OCI-LY3 (cell line): ENCODE results near the gene TMEM108.

Experiments
- H2AFZ ChIP-seq: fragments of 200-600, 300-600 bp; shearing (Covaris generic); 2 replicates; pipeline ENCODE4 v1.6.0; 2014; ENCODE audit warnings: antibody characterized with exemption, low read depth, low read length
- H3K27ac ChIP-seq: fragments of 200-600, 300-600 bp; sonication (generic); 2 replicates; pipeline ENCODE4 v1.5.1; 2014; ENCODE audit warnings: mild to moderate bottlenecking, low read length, moderate library complexity, mixed read lengths
- H3K27me3 ChIP-seq: fragments of 200-600, 300-600 bp; sonication (generic); 2 replicates; pipeline ENCODE4 v1.6.1; 2014; ENCODE audit warnings: low read depth, low read length, mixed read lengths
- H3K36me3 ChIP-seq: fragments of 200-600, 300-600 bp; sonication (generic); replicated peaks from 2 replicates; pipeline ENCODE3; 2014; ENCODE audit warnings: low read depth, low read length, mixed read lengths
- H3K4me1 ChIP-seq: fragments of 300-600, 200-600 bp; sonication (generic); 2 replicates; pipeline ENCODE4 v1.6.1; 2014; ENCODE audit warnings: low read length, mixed read lengths
- H3K4me2 ChIP-seq: fragments of 200-600, 300-600 bp; sonication (generic); 2 replicates; pipeline ENCODE4 v1.6.1; 2014; ENCODE audit warnings: low read length, mixed read lengths
- H3K4me3 ChIP-seq: fragments of 300-600, 200-600 bp; sonication (generic); 2 replicates; pipeline ENCODE4 v1.5.1; 2014; ENCODE audit warnings: antibody characterized with exemption, mild to moderate bottlenecking, low read length, moderate library complexity
- H3K79me2 ChIP-seq: fragments of 300-600, 200-600 bp; shearing (Covaris generic); 2 replicates; pipeline ENCODE4 v1.6.1; 2014; ENCODE audit warnings: mild to moderate bottlenecking, low read length, mixed read lengths
- H3K9ac ChIP-seq: fragments of 300-600, 200-600 bp; shearing (Covaris generic); 2 replicates; pipeline ENCODE4 v1.6.0; 2014; ENCODE audit warnings: mild to moderate bottlenecking, low read length, moderate library complexity
- H3K9me3 ChIP-seq: fragments of 200-600, 300-600 bp; shearing (Covaris generic); 2 replicates; pipeline ENCODE4 v1.6.1; 2014; ENCODE audit warnings: low read length, mixed read lengths; ENCODE audit not compliant: insufficient read depth
- H4K20me1 ChIP-seq: fragments of 200-600, 300-600 bp; sonication (generic); 2 replicates; pipeline ENCODE4 v1.6.1; 2016; ENCODE audit warnings: low read length, mixed read lengths; ENCODE audit not compliant: insufficient read depth
- CTCF ChIP-seq: fragments of 200-600, 300-600 bp; sonication (generic); IDR thresholded peaks from 2 replicates; pipeline ENCODE4 v1.5.1; 2014; ENCODE audit warnings: antibody characterized with exemption, low read length, low read depth
- EZH2phosphoT487 ChIP-seq: fragments of 200-600 bp; shearing (Covaris generic); IDR thresholded peaks from 2 replicates; pipeline ENCODE4 v1.6.1; 2018; ENCODE audit warnings: antibody characterized with exemption, mixed run types, low read depth

Gene TMEM108

GRCh38 chr3:133113927-133114597, 75.9 kb downstream of the TMEM108 start:
- Histone ChIP-seq H3K27ac (no peak overlapping the region), H3K79me2 (no peaks in the 10 kb centered on the region), H3K27me3 (peaks cover 9% of the 10 kb centered on the region; the same call in 1 of the 2 replicates), H3K9me3 (no peaks in the 10 kb centered on the region), H3K4me2 (no peak overlapping the region), H3K4me3 (no peak overlapping the region), H2AFZ (no peak overlapping the region), H3K4me1 (peaks cover 8% of the 10 kb centered on the region; the same call in 1 of the 2 replicates), H4K20me1 (no peaks in the 10 kb centered on the region), H3K9ac (no peak overlapping the region), H3K36me3 (no peaks in the 10 kb centered on the region)
- TF ChIP-seq EZH2phosphoT487: no peak
- no peak for TF ChIP-seq CTCF

GRCh38 chr3:133115176-133115575, 77.0 kb downstream of the TMEM108 start:
- Histone ChIP-seq H3K36me3 (no peaks in the 10 kb centered on the region), H3K9me3 (no peaks in the 10 kb centered on the region), H3K9ac (no peak overlapping the region), H3K27ac (no peak overlapping the region), H4K20me1 (no peaks in the 10 kb centered on the region), H3K4me2 (no peak overlapping the region), H3K79me2 (no peaks in the 10 kb centered on the region), H2AFZ (no peak overlapping the region), H3K27me3 (peaks cover 3% of the 10 kb centered on the region; the same call in 1 of the 2 replicates), H3K4me1 (peaks cover 8% of the 10 kb centered on the region; the same call in 1 of the 2 replicates), H3K4me3 (no peak overlapping the region)
- no peak for TF ChIP-seq EZH2phosphoT487
- no peak for TF ChIP-seq CTCF

GRCh38 chr3:133117342-133117741, 79.2 kb downstream of the TMEM108 start:
- no peaks in the 10 kb centered on the region for H3K79me2 ChIP-seq
- H3K9ac ChIP-seq: no peak overlapping the region
- H3K9me3 ChIP-seq: no peaks in the 10 kb centered on the region
- peaks cover 3% of the 10 kb centered on the region; the same call in 1 of the 2 replicates for H3K27me3 ChIP-seq
- no peak overlapping the region for H2AFZ ChIP-seq
- H3K36me3 ChIP-seq: no peaks in the 10 kb centered on the region
- H4K20me1 ChIP-seq: no peaks in the 10 kb centered on the region
- H3K27ac ChIP-seq: no peak overlapping the region
- TF ChIP-seq EZH2phosphoT487 (no peak), CTCF (no peak)
- H3K4me1 ChIP-seq: peaks cover 5% of the 10 kb centered on the region; the same call in 1 of the 2 replicates
- H3K4me3 ChIP-seq: no peak overlapping the region
- H3K4me2 ChIP-seq: no peak overlapping the region

GRCh38 chr3:133119176-133119575, 81.0 kb downstream of the TMEM108 start:
- peaks cover 6% of the 10 kb centered on the region; the same call in 1 of the 2 replicates for H3K27me3 ChIP-seq
- no peaks in the 10 kb centered on the region for H3K36me3 ChIP-seq
- no peak overlapping the region for H3K9ac ChIP-seq
- H3K4me2 ChIP-seq: no peak overlapping the region
- H3K79me2 ChIP-seq: no peaks in the 10 kb centered on the region
- no peaks in the 10 kb centered on the region for H3K4me1 ChIP-seq
- no peak overlapping the region for H2AFZ ChIP-seq
- no peaks in the 10 kb centered on the region for H4K20me1 ChIP-seq
- no peak overlapping the region for H3K27ac ChIP-seq
- H3K4me3 ChIP-seq: no peak overlapping the region
- no peaks in the 10 kb centered on the region for H3K9me3 ChIP-seq
- TF ChIP-seq CTCF (no peak), EZH2phosphoT487 (no peak)
